WI38 (cell line): Measurements from ENCODE around the gene SLC47A2.

Source experiments
- H3K4me3 ChIP-seq: 2 replicates; pipeline ENCODE4 v1.5.1; 2011; ENCODE audit warnings: low read depth, mild to moderate bottlenecking, control low read depth, low read length
- TF ChIP-seq, protein P1 (sequence below): IDR thresholded peaks from 2 replicates; pipeline ENCODE4 v1.5.1; 2012; ENCODE audit warnings: low read depth, mild to moderate bottlenecking, control low read depth, low read length

Gene SLC47A2

GRCh38 chr17:19757536-19758180 lies 41.3 kb upstream of the SLC47A2 start:
- TF ChIP-seq, protein P1, sequence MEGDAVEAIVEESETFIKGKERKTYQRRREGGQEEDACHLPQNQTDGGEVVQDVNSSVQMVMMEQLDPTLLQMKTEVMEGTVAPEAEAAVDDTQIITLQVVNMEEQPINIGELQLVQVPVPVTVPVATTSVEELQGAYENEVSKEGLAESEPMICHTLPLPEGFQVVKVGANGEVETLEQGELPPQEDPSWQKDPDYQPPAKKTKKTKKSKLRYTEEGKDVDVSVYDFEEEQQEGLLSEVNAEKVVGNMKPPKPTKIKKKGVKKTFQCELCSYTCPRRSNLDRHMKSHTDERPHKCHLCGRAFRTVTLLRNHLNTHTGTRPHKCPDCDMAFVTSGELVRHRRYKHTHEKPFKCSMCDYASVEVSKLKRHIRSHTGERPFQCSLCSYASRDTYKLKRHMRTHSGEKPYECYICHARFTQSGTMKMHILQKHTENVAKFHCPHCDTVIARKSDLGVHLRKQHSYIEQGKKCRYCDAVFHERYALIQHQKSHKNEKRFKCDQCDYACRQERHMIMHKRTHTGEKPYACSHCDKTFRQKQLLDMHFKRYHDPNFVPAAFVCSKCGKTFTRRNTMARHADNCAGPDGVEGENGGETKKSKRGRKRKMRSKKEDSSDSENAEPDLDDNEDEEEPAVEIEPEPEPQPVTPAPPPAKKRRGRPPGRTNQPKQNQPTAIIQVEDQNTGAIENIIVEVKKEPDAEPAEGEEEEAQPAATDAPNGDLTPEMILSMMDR: no peak
- H3K4me3 ChIP-seq: no peak overlapping the region

DNA sequence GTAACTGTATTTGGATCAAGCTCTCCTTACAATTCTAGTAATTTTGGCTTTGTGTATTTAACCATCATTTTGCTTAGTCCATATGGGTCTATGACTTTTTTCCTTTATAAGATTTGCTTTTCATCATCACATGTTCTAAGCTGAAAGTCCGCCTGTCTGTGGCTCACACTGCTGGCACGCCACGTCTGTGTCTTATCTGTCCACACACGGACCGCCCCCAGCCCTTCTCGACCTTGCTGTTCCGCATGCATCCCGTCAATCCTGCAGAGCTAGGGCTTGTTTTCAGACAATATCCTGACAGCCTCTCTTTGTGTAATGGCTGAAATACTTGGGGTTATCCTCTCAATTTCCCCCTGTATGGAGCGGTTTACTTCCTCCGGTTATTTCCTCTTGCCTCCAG lies 40.2 kb upstream of the SLC47A2 start:
- H3K4me3 ChIP-seq: no peak overlapping the region
- TF ChIP-seq, protein P1: no peak

DNA sequence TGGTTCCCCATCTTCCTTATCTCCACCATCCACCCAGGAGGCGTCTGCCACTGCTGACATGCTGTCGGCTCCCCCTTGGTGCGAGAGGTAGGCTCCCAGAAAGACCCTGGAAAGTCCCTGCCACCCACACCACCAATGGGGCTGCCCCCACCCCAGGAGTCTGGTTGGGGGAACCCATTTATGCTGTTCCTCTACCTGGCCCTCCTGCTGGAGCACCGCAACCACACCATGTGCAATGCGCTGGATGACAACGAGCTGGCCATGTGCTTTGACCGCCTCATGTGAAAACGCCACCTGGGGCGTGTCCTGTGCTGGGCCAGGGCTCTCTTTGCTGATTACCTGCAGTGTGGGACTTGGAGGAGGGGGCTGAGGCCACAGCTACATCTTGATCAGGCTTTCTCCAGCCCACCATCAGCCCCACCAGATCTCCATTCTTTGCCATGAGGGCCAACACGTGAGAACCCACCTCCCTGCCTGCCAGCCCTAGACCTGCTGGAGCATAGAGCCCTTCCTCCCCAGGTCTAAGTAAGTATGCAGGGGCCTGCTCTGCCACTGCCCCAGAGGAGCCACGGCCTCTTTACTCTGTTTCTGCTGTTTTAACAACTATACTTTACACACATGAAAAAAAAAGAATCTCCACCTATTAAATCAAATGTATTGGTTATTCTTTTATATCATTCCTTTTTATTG lies 39.6 kb upstream of the SLC47A2 start:
- TF ChIP-seq, protein P1: no peak
- H3K4me3 ChIP-seq: no peak overlapping the region

GRCh38 chr17:19755392-19755791 lies 39.0 kb upstream of the SLC47A2 start:
- no peak overlapping the region for H3K4me3 ChIP-seq
- TF ChIP-seq, protein P1: no peak

- H3K4me3 ChIP-seq: no peak overlapping the region
- TF ChIP-seq, protein P1: no peak
Measured at GRCh38 chr17:19753661-19754463, 37.5 kb upstream of the SLC47A2 start.

DNA sequence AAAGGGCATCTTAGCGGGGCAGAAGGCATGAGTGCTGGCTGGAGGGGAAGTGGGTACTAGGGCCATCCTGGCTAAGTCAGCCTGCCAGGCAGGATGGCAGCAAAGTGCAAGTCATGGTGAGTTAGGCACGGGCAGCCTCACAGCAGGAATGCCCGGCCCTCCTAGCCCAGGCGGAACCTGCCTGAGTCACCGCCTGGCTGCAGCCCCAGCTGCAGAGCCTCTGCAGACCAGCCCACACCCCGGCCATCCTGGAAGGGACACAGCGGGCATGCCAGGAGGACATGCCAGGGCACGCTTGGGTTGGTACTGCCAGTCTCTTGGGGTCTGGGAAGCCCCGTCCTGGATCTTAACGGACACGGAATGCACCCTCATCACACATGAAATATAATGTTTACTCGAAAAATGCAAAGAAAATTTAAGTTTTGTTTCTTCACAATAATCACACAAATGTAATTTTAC lies 36.7 kb upstream of the SLC47A2 start:
- no peak overlapping the region for H3K4me3 ChIP-seq
- TF ChIP-seq, protein P1: no peak
